OCI-LY7 (cell line): ENCODE measurements around the gene CHAF1A.

Experiments used
- EZH2phosphoT487 ChIP-seq: fragments of 200-600 bp; sonication (generic); IDR thresholded peaks from 2 replicates; pipeline ENCODE4 v1.6.1; 2018; ENCODE audit warnings: low read depth, borderline replicate concordance, mild to moderate bottlenecking, mixed run types, antibody characterized with exemption, low read length, moderate library complexity, mixed read lengths
- TF ChIP-seq, protein P1 (sequence below): fragments of 200-600 bp; sonication (generic); conservative IDR thresholded peaks from 2 replicates; pipeline ENCODE4 v1.5.1; 2014; ENCODE audit warnings: mild to moderate bottlenecking, antibody characterized with exemption, low read length, moderate library complexity, mixed read lengths

DNA sequence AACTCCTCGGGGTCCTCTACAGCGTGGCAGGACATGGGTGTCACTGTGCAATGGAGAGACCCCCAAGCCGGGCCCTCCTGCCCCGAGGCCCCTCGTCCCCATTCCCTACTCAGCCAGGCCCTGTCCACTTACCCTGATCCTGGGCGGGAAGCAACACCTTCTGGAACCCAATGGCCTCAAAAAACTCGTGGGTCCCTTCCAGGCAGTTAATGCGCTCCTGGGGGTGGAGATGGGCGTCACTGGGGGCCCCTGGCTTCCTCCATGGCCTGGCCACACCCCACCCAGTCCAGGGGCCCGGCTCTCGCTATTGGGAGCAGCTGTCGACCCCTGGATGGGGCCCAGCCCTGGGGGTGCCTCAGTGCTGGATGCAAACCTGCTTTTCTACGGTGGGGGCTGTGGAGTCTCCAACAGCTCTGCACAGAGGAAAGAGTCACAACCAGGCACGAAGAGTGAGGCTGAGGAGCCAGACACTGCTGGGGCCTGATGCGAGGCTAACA, 44.3 kb downstream of the CHAF1A start:
- TF ChIP-seq, protein P1, sequence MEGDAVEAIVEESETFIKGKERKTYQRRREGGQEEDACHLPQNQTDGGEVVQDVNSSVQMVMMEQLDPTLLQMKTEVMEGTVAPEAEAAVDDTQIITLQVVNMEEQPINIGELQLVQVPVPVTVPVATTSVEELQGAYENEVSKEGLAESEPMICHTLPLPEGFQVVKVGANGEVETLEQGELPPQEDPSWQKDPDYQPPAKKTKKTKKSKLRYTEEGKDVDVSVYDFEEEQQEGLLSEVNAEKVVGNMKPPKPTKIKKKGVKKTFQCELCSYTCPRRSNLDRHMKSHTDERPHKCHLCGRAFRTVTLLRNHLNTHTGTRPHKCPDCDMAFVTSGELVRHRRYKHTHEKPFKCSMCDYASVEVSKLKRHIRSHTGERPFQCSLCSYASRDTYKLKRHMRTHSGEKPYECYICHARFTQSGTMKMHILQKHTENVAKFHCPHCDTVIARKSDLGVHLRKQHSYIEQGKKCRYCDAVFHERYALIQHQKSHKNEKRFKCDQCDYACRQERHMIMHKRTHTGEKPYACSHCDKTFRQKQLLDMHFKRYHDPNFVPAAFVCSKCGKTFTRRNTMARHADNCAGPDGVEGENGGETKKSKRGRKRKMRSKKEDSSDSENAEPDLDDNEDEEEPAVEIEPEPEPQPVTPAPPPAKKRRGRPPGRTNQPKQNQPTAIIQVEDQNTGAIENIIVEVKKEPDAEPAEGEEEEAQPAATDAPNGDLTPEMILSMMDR, result no peak
- no peak for TF ChIP-seq EZH2phosphoT487
